Measurements from ENCODE around the gene GOLGA6L1.

GRCh38 chr15:23083115-23083514, 53.5 kb downstream of the GOLGA6L1 start:
- TF ChIP-seq CTCF (IDR thresholded peaks at IDR 0.05) (no peak), POLR2A (IDR thresholded peaks at IDR 0.05) (no peak)

All from heart left ventricle (tissue), 13 donors.